ELR (cell line): Measurements from ENCODE around the gene MAGI2.
"Not testable (repeated sequence)": the region's sequence is repeated elsewhere in the genome, so short reads cannot be mapped to it uniquely, and the experiment has no call there.

Experiments used
- DNase-seq: peaks from one replicate; pipeline ENCODE4 v3.0.0-alpha.2; 2015; ENCODE audit warnings: low read depth

Gene MAGI2

GRCh38 chr7:78350926-78351325 is 1102.5 kb downstream of the MAGI2 start:
- DNase-seq, result no peak

GRCh38 chr7:78350391-78350790 is 1103.1 kb downstream of the MAGI2 start:
- no peak for DNase-seq

- DNase-seq, result no peak
These were observed 1106.6 kb downstream of the MAGI2 start for GRCh38 chr7:78346827-78347226.

GRCh38 chr7:78345979-78346378 is 1107.5 kb downstream of the MAGI2 start:
- no peak for DNase-seq

GRCh38 chr7:78345293-78345911 is 1108.1 kb downstream of the MAGI2 start:
- no peak for DNase-seq

GRCh38 chr7:78334426-78334825 is 1119.0 kb downstream of the MAGI2 start:
- DNase-seq, result no peak

GRCh38 chr7:78333530-78334425 is 1119.7 kb downstream of the MAGI2 start:
- no peak for DNase-seq

- no peak for DNase-seq
These were observed 1124.3 kb downstream of the MAGI2 start for GRCh38 chr7:78329001-78329655.

- DNase-seq, result no peak
These were observed 1125.7 kb downstream of the MAGI2 start for GRCh38 chr7:78327718-78328117.

- no peak for DNase-seq
These were observed 1126.6 kb downstream of the MAGI2 start for GRCh38 chr7:78326876-78327275.

GRCh38 chr7:78326189-78326588 is 1127.3 kb downstream of the MAGI2 start:
- peak; percentile 11 for DNase-seq

GRCh38 chr7:78323118-78323517 is 1130.3 kb downstream of the MAGI2 start:
- DNase-seq, result no peak

- not testable (repeated sequence) for DNase-seq
These were observed 1131.2 kb downstream of the MAGI2 start for GRCh38 chr7:78322231-78322630.

GRCh38 chr7:78317371-78317770 is 1136.1 kb downstream of the MAGI2 start:
- no peak for DNase-seq

- DNase-seq, result no peak
These were observed 1137.4 kb downstream of the MAGI2 start for GRCh38 chr7:78316110-78316509.

- no peak for DNase-seq
These were observed 1138.3 kb downstream of the MAGI2 start for GRCh38 chr7:78315119-78315518.

GRCh38 chr7:78311181-78311580 is 1142.3 kb downstream of the MAGI2 start:
- DNase-seq, result no peak

- DNase-seq, result no peak
These were observed 1145.6 kb downstream of the MAGI2 start for GRCh38 chr7:78307892-78308291.

GRCh38 chr7:78306634-78307033 is 1146.8 kb downstream of the MAGI2 start:
- DNase-seq, result no peak

- peak; percentile 1 for DNase-seq
These were observed 1152.1 kb downstream of the MAGI2 start for GRCh38 chr7:78301407-78301806.

- no peak for DNase-seq
These were observed 1154.4 kb downstream of the MAGI2 start for GRCh38 chr7:78299088-78299487.

- DNase-seq, result no peak
These were observed 1156.7 kb downstream of the MAGI2 start for GRCh38 chr7:78296644-78297371.
